Hematopoietic multipotent progenitor cell treated with erythropoietin and hydrocortisone succinate and interleukin-3 and kit ligand, for 17 days (in vitro differentiated cells): Measurements from ENCODE around the gene SKAP1.
"Not testable (repeated sequence)": the region's sequence is repeated elsewhere in the genome, so short reads cannot be mapped to it uniquely, and the experiment has no call there.

Source experiments
- DNase-seq: peaks from one replicate; pipeline ENCODE4 v3.0.0-alpha.2; 2015; ENCODE audit warnings: low spot score

Gene SKAP1

GRCh38 chr17:48282303-48282702, 147.7 kb downstream of the SKAP1 start:
- DNase-seq: no peak

DNA sequence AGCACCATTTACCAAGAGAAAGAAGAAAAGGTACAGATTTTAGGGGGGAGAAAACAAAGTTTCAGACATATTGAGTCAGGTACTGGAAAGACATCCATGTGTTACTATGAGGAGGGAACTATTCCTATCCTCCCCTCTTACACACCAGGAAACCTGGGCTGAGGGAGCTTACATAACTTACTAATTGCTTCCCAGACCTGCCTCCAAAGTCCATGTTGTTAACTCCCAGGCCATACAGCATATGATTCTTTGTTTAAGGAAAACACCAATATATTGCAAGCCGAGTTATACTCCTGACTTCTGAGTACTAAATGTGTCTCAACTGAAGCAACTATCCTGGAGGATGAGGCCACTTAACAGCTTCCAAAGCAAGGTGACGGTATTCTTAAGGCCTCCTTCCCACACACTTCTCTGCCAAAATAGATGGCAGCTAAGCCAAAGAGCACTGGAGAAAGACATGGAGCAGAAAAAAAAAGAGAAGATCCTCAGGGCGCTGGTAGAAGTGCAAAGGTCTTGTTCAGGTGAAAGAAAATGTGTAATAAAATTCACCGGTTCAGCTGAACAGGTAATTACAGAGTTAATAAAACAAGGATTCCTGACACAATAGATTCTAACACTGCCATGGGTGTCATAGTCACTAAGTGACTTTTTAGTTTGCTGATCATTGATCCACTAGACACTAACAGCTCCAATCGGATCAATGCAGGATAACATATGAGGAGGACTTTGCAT, 151.1 kb downstream of the SKAP1 start:
- no peak for DNase-seq

DNA sequence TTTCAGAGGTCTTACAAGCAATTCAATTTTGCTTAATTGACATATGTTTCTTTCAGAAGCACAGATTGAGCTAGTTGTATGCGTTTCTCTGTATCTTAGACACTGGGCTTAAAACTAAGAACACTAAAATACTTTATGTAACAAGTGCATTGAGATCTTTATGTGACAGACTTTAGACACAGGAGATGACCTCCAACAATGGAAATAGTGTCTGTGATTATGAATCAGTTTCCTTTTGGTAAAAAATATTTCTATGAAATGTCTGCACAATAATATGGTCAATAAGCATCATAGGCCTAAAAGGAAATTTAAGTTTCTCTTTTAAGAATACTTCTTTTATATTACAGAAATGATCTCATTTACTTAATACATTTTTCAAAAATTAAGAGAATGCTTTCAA, 153.2 kb downstream of the SKAP1 start:
- no peak for DNase-seq

DNA sequence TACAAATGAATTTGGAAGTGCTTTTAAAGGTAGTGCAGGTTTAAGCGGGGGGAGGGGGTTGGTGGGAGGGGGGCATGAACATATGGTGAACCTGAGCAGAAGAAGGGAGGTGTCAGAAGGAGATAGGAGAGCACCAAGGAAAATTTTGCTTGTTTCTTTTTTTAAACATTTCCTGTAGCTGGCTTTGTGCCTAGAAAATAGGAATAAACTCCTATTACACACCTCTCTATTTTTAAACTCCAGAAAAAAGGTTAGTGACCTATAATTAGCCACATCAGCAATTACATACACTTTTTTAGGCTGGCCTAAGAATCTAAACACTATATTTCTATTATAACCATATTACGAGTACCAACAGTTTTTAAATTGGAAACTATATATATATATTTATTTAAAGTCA, 159.1 kb downstream of the SKAP1 start:
- no peak for DNase-seq

- DNase-seq: no peak
Measured at GRCh38 chr17:48269209-48269608, 160.8 kb downstream of the SKAP1 start.

GRCh38 chr17:48263731-48264035, 166.3 kb downstream of the SKAP1 start:
- DNase-seq: no peak

- no peak for DNase-seq
Measured at GRCh38 chr17:48262982-48263730, 166.9 kb downstream of the SKAP1 start.

DNA sequence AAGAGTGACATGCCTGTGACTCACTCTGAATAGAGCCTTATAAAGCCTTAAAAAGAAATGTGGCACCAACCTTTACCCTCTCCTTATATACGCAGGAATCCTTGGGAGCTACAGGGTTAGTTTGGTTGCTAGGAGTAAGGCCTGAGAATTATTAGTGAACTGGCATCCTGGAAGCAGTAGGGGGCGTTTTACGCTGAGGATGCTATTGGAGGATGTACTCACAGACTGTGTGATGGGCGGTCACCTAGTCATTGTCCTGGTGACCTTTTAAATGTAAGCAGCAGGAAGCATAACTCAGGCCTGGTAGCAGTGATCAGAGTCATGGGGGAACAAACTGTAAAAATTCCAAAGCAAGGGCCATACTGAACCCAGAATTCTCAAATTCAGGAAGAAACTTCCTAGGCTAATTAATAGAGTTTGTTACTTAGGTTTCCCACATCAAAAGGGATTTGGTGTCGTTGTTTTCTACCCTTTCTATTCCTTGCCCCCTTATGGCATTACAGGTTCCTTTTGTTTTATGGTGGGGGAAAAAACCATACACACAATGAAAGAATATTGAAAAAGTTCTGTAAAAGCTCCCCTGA, 168.6 kb downstream of the SKAP1 start:
- no peak for DNase-seq

DNA sequence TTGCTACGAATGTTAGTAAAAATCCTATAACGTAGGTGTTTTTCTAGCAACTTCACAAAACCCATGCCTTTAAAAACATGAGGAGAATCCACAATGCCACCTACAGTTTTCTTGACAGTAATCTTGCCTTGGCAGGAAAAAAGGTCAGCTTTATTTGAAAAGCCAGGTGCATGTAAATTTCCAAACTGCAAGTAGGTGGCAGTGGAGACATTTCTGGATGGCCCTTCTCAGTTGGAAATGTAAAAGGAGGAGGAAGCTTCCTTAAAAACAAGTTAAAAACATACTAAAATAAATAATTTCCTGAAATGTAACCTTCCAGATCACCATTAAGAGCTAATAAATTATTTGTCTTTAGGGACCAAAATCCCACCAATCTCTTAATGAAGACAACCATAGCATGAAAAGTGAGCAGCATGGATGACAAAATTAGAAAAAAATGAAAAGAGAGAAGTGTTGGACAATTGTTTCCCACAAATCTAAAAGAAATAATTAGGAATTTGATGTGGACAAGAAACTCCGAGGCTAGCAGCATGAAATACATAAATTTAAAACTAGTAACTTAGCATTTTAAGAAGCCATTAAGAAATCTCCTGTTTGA, 170.2 kb downstream of the SKAP1 start:
- no peak for DNase-seq

GRCh38 chr17:48258331-48258730, 171.7 kb downstream of the SKAP1 start:
- no peak for DNase-seq

DNA sequence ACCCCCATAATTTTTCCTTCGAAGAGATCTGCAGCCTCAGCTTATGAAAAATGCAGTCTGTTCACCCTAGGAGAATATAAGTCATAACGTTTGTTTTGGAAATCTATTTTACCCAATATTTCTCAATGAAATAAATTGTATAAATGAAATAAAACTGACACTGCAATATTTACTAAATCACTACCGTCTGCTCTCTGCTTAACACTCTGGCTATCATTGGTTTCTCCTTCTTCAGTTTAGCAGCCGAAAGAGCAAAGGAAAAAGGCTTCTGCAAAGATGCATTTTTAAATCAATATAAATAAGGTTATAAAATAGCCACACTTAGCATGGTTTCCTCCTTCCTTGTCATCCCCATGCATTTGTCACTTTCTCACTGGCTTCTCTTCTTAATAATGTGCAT, 174.3 kb downstream of the SKAP1 start:
- DNase-seq: no peak

DNA sequence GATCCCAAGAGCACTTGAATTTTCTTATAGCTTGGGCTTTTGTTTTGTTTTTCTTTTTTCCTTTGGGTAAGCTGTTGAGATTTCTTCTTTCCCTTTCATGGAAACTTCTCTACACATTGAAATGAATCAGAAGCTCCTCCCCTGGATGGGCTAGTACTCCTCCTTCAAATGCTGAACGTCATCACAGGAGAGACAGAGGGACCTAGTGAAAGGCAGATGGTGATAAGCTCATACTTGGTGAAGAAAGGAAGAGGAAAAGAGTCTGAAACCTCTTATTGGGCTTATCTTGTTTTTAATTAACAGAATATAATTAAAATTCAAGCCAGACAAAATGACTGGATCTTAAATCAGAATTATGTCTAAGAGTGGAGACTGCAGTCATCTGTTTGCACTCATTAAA, 175.1 kb downstream of the SKAP1 start:
- no peak for DNase-seq

GRCh38 chr17:48253975-48254374, 176.0 kb downstream of the SKAP1 start:
- no peak for DNase-seq

DNA sequence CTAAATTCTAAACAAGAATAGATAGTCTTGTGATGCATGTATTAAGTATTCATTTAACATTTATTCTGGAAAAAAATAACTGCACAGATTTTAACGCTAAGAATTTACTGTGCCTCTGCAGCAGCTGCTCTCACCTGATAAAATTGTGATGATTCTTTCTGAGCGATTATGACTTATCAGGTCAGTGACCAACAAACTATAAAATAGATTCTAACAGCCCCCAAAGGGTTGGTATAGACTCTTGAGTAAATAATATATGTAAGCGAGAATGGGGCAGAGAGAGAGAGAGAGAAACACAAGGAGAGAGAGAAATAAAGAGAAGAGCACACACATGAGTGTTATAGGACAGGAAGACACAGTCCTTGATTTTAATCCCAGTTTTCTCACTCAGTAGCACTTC, 178.1 kb downstream of the SKAP1 start:
- no peak for DNase-seq

- no peak for DNase-seq
Measured at GRCh38 chr17:48250949-48251348, 179.1 kb downstream of the SKAP1 start.

- not testable (repeated sequence) for DNase-seq
Measured at GRCh38 chr17:48250059-48250458, 180.0 kb downstream of the SKAP1 start.

- DNase-seq: no peak
Measured at GRCh38 chr17:48247603-48248002, 182.4 kb downstream of the SKAP1 start.

DNA sequence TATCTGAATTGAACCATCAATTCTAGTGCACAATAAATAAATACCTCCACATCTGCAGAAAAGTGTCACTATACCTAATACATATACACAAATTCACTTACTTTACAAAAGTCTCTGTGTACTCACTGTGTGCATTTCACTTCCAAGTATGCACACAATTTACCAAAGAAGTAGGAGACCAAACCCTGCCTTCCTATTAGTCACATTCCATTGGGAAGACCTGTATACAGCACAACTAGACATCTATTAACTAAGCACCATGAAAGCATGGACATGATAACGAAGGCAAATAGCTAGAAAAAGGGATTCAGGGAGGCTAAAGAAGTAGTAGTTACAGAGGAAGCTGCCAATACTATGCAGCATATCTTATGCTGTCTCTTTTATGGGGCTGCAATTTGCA, 183.0 kb downstream of the SKAP1 start:
- no peak for DNase-seq

DNA sequence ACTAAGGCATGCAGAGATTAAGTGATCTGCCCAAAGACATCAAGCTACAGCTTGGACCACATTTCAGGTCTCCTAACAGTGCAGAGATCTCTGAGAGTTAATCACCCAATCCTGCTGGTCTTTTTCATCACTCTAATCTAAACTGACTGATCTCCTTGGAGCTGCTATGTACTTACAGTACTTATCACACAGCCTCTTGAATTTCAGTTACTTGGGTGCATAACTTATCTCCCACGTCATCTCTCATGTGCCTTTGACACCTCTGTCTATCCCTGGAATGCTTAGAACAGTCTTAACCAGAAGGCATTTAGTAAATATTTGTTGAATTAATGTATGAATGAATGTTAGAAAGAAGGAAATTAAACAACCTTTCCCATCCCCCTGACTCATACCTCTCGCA, 183.4 kb downstream of the SKAP1 start:
- DNase-seq: no peak

GRCh38 chr17:48245465-48246033, 184.5 kb downstream of the SKAP1 start:
- not testable (repeated sequence) for DNase-seq

DNA sequence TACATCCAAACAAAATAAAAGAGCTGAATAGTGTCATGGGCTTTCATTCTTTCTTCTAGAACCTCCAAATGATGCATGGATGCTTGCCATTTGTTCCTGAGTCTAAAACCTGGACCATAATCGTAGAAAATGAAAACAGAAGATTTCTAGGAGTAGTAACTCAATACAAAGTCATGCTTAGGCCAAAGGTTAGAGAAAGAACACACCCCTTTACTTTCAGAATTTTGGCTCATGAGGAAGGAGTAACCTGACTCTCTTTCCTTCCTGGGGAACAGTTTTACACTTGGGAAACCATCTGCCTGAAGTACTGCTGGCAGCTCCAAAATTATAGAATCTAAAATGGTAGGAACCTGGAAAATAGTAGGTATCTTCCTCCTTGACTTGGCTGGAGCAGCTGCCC, 185.2 kb downstream of the SKAP1 start:
- DNase-seq: no peak

DNA sequence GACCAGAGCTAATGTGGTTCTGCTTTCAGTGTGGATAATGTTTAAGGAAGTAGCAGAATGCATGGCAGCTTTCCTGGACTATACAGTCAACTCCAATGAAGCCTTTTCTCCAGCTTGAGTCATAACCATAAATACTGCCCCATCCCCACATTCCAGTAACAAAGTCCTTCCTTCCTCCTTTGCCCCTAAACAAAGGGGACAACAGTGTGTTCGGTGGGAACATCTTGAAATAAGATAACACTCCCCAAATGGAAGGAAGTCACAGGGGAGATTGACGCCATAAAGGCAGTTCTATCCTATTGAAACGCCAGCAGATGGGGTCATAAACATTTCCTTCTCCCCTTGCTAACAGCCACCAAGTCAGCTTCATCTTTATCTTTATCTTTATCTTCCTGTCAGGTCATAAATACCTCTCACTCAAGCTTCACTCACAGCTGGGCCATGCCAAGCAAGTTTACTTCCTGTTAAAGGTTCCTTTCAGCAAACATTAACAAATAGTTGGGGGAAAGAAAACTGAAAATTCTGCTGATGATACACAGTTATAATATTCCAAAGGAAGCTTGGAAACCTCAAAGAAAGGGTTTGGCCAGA, 185.8 kb downstream of the SKAP1 start:
- DNase-seq: no peak
